Measurements from ENCODE around the gene CYRIA.
A peak's percentile ranks its signal among the peaks of the same experiment; 100 is the strongest.

- TF ChIP-seq CTCF (IDR thresholded peaks at IDR 0.05; ENCODE audit: low read depth, low read length) (peak; percentile 63), EZH2phosphoT487 (IDR thresholded peaks at IDR 0.05; ENCODE audit: low read depth) (no peak)
Measured at GRCh38 chr2:16630463-16630862, 35.2 kb downstream of the CYRIA start.

Measured in OCI-LY3 (cell line).